ENCODE measurements around the gene GFOD1.

- TF ChIP-seq CTCF (IDR thresholded peaks at IDR 0.05) (no peak), POLR2A (IDR thresholded peaks at IDR 0.05) (no peak)
These were observed 36.8 kb downstream of the GFOD1 start for GRCh38 chr6:13450628-13451027.

All from heart left ventricle (tissue), 13 donors.